OCI-LY3 (cell line): Measurements from ENCODE around the gene PLA1A.
"Not testable (repeated sequence)": the region's sequence is repeated elsewhere in the genome, so short reads cannot be mapped to it uniquely, and the experiment has no call there.

ENCODE experiments used
- H2AFZ ChIP-seq: fragments of 200-600, 300-600 bp; shearing (Covaris generic); 2 replicates; pipeline ENCODE4 v1.6.0; 2014; ENCODE audit warnings: antibody characterized with exemption, low read depth, low read length
- H3K27ac ChIP-seq: fragments of 200-600, 300-600 bp; sonication (generic); 2 replicates; pipeline ENCODE4 v1.5.1; 2014; ENCODE audit warnings: mild to moderate bottlenecking, low read length, moderate library complexity, mixed read lengths
- H3K27me3 ChIP-seq: fragments of 200-600, 300-600 bp; sonication (generic); 2 replicates; pipeline ENCODE4 v1.6.1; 2014; ENCODE audit warnings: low read depth, low read length, mixed read lengths
- H3K36me3 ChIP-seq: fragments of 200-600, 300-600 bp; sonication (generic); replicated peaks from 2 replicates; pipeline ENCODE3; 2014; ENCODE audit warnings: low read depth, low read length, mixed read lengths
- H3K4me1 ChIP-seq: fragments of 300-600, 200-600 bp; sonication (generic); 2 replicates; pipeline ENCODE4 v1.6.1; 2014; ENCODE audit warnings: low read length, mixed read lengths
- H3K4me2 ChIP-seq: fragments of 200-600, 300-600 bp; sonication (generic); 2 replicates; pipeline ENCODE4 v1.6.1; 2014; ENCODE audit warnings: low read length, mixed read lengths
- H3K4me3 ChIP-seq: fragments of 300-600, 200-600 bp; sonication (generic); 2 replicates; pipeline ENCODE4 v1.5.1; 2014; ENCODE audit warnings: antibody characterized with exemption, mild to moderate bottlenecking, low read length, moderate library complexity
- H3K79me2 ChIP-seq: fragments of 300-600, 200-600 bp; shearing (Covaris generic); 2 replicates; pipeline ENCODE4 v1.6.1; 2014; ENCODE audit warnings: mild to moderate bottlenecking, low read length, mixed read lengths
- H3K9ac ChIP-seq: fragments of 300-600, 200-600 bp; shearing (Covaris generic); 2 replicates; pipeline ENCODE4 v1.6.0; 2014; ENCODE audit warnings: mild to moderate bottlenecking, low read length, moderate library complexity
- H3K9me3 ChIP-seq: fragments of 200-600, 300-600 bp; shearing (Covaris generic); 2 replicates; pipeline ENCODE4 v1.6.1; 2014; ENCODE audit warnings: low read length, mixed read lengths; ENCODE audit not compliant: insufficient read depth
- H4K20me1 ChIP-seq: fragments of 200-600, 300-600 bp; sonication (generic); 2 replicates; pipeline ENCODE4 v1.6.1; 2016; ENCODE audit warnings: low read length, mixed read lengths; ENCODE audit not compliant: insufficient read depth
- CTCF ChIP-seq: fragments of 200-600, 300-600 bp; sonication (generic); IDR thresholded peaks from 2 replicates; pipeline ENCODE4 v1.5.1; 2014; ENCODE audit warnings: antibody characterized with exemption, low read length, low read depth
- EZH2phosphoT487 ChIP-seq: fragments of 200-600 bp; shearing (Covaris generic); IDR thresholded peaks from 2 replicates; pipeline ENCODE4 v1.6.1; 2018; ENCODE audit warnings: antibody characterized with exemption, mixed run types, low read depth

PLA1A gene

GRCh38 chr3:119677641-119677934 is 79.9 kb downstream of the PLA1A start:
- Histone ChIP-seq H3K9me3 (no peaks in the 10 kb centered on the region), H3K79me2 (peaks cover 38% of the 10 kb centered on the region), H3K9ac (peak overlapping the region; percentile 77), H2AFZ (peak overlapping the region; percentile 20), H3K4me1 (peaks cover 23% of the 10 kb centered on the region), H3K27ac (peak overlapping the region; percentile 92), H3K4me2 (peak overlapping the region; percentile 91), H3K4me3 (peak overlapping the region; percentile 97), H3K27me3 (no peaks in the 10 kb centered on the region), H3K36me3 (peaks cover 31% of the 10 kb centered on the region), H4K20me1 (no peaks in the 10 kb centered on the region)
- TF ChIP-seq CTCF (no peak), EZH2phosphoT487 (no peak)

GRCh38 chr3:119678209-119678608 is 80.5 kb downstream of the PLA1A start:
- peak overlapping the region; percentile 92 for H3K27ac ChIP-seq
- H3K79me2 ChIP-seq: peaks cover 32% of the 10 kb centered on the region
- H3K4me2 ChIP-seq: peak overlapping the region; percentile 91
- H3K9me3 ChIP-seq, H3K27me3 ChIP-seq, H2AFZ ChIP-seq, H3K9ac ChIP-seq, H4K20me1 ChIP-seq: not testable (repeated sequence)
- H3K4me1 ChIP-seq: peaks cover 23% of the 10 kb centered on the region
- H3K4me3 ChIP-seq: peak overlapping the region; percentile 97; the same call in 1 of the 2 replicates
- H3K36me3 ChIP-seq: peaks cover 25% of the 10 kb centered on the region
